PC-3 (cell line): Measurements from ENCODE around the gene FBN2. TPM values are rescaled to one million over a fixed set of nuclear protein-coding genes. Genes with fewer than 3 reads are reported as not detected.
"Not testable (repeated sequence)": the region's sequence is repeated elsewhere in the genome, so short reads cannot be mapped to it uniquely, and the experiment has no call there.

ENCODE experiments used
- ATAC-seq: fragments of 200-7000 bp; cut with Tn5 transposase; 2 replicates; pipeline ENCODE4 v1.9.1; 2020; ENCODE audit warnings: mild to moderate bottlenecking, moderate library complexity
- BruUV-seq: library from RNA; stranded (reverse); fragments of 400-500 nt; replicated peaks from 2 replicates; lab custom pipeline; 2021; lab: Mats Ljungman, UMichigan
- CTCF ChIA-PET: fragments of 300-600 bp; sonication (Branson Sonifier 250); formaldehyde crosslinking; loops from one replicate; lab custom pipeline; 2022; ENCODE audit warnings: antibody characterized with exemption; lab: Charles Lee
- POLR2A ChIA-PET: fragments of 300-600 bp; sonication (Branson Sonifier 250); formaldehyde crosslinking; loops from one replicate; lab custom pipeline; 2022; ENCODE audit warnings: antibody characterized with exemption; ENCODE audit not compliant: unreplicated experiment; lab: Charles Lee
- DNase-seq: peaks from one replicate; pipeline ENCODE4 v3.0.0-alpha.2; 2015
- H2AFZ ChIP-seq: fragments of 300-600 bp; sonication (generic); 2 replicates; pipeline ENCODE4 v1.6.0; 2016; ENCODE audit warnings: antibody characterized with exemption, low read length
- H3F3A ChIP-seq: fragments of 300-600 bp; sonication (generic); one replicate; pipeline ENCODE4 v1.6.0; 2017; ENCODE audit warnings: antibody characterized with exemption, low read length, control low read depth, mild to moderate bottlenecking; ENCODE audit not compliant: unreplicated experiment
- H3K27ac ChIP-seq: fragments of 300-600 bp; sonication (generic); 2 replicates; pipeline ENCODE4 v1.5.1; 2016; ENCODE audit warnings: mild to moderate bottlenecking, low read length
- H3K27me3 ChIP-seq: fragments of 300-600 bp; sonication (generic); 2 replicates; pipeline ENCODE4 v1.6.1; 2016; ENCODE audit warnings: low read length, mixed read lengths
- H3K36me3 ChIP-seq: fragments of 300-600 bp; sonication (generic); 2 replicates; pipeline ENCODE4 v1.6.1; 2016; ENCODE audit warnings: low read depth, mixed run types, low read length, mixed read lengths
- H3K4me1 ChIP-seq: fragments of 300-600 bp; sonication (generic); 2 replicates; pipeline ENCODE4 v1.5.1; 2016; ENCODE audit warnings: low read length; ENCODE audit not compliant: insufficient read depth
- H3K4me2 ChIP-seq: fragments of 300-600 bp; sonication (generic); 2 replicates; pipeline ENCODE4 v1.6.0; 2016; ENCODE audit warnings: low read length
- H3K4me3 ChIP-seq: fragments of 300-600 bp; sonication (generic); 2 replicates; pipeline ENCODE4 v1.5.1; 2016; ENCODE audit warnings: mild to moderate bottlenecking, low read length, mixed read lengths
- H3K79me2 ChIP-seq: fragments of 300-600 bp; sonication (generic); 2 replicates; pipeline ENCODE4 v1.6.1; 2017; ENCODE audit warnings: low read length, mixed read lengths
- H3K9ac ChIP-seq: fragments of 300-600 bp; sonication (generic); 2 replicates; pipeline ENCODE4 v1.6.0; 2016; ENCODE audit warnings: mild to moderate bottlenecking, low read length
- H3K9me2 ChIP-seq: fragments of 300-600 bp; sonication (generic); replicated peaks from 2 replicates; pipeline ENCODE4 v1.6.1; 2016; ENCODE audit warnings: mixed run types, low read length, mixed read lengths
- H3K9me3 ChIP-seq: fragments of 300-600 bp; sonication (generic); 2 replicates; pipeline ENCODE4 v1.6.1; 2016; ENCODE audit warnings: low read length, mixed read lengths
- H4K20me1 ChIP-seq: fragments of 300-600 bp; sonication (generic); 2 replicates; pipeline ENCODE4 v1.6.1; 2016; ENCODE audit warnings: low read length, mixed read lengths
- EZH2 ChIP-seq: fragments of 300-600 bp; sonication (generic); IDR thresholded peaks from one replicate; pipeline ENCODE4 v1.6.1; 2017; ENCODE audit warnings: antibody characterized with exemption, mild to moderate bottlenecking, low read length; ENCODE audit not compliant: unreplicated experiment
- EZH2phosphoT487 ChIP-seq: fragments of 300-600 bp; sonication (generic); IDR thresholded peaks from 2 replicates; pipeline ENCODE4 v1.6.1; 2018; ENCODE audit warnings: mild to moderate bottlenecking, antibody characterized with exemption, low read length, borderline replicate concordance
- intact Hi-C: fragments of 100-400 bp; cut with micrococcal nuclease; formaldehyde crosslinking; loops from 2 replicates; pipeline ENCODE4 v1.9.0; 2023
- total RNA-seq: library from RNA; depleted of rRNA; stranded (reverse); fragments of >200 nt; gene quantifications from 2 replicates; pipeline ENCODE4 v1.2.3, GENCODE V29; 2014
- TF ChIP-seq, protein P1 (sequence below): fragments of 300-600 bp; sonication (generic); conservative IDR thresholded peaks from 2 replicates; pipeline ENCODE4 v1.5.1; 2017; ENCODE audit warnings: antibody characterized with exemption, low read depth, mild to moderate bottlenecking, low read length

FBN2 gene
- total RNA-seq, 1 experiment from 2014 or later = 45.2 TPM

DNA sequence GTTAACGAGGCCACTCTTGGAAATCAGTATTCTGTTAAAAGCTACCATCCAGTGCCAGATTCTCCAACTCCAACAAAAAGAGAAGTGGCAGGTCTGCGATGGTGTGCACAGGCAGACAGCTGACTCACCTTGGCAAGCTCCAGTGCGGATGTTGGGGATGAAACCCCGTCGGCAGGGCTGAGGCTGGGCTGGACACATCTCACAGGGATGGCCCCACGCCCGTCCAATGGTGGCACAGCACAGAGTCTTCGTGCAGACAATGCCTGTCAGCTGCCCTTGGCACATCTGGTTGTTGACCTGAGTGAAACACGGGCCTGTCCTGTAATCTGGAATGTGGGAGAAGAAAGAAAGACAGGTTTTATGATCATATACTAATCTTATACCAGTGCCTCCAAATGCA, 73.4 kb downstream of the FBN2 start:
- Histone ChIP-seq H4K20me1 (no peaks in the 10 kb centered on the region), H3K4me2 (no peak overlapping the region), H3K27me3 (no peaks in the 10 kb centered on the region), H3K4me1 (no peaks in the 10 kb centered on the region), H3K4me3 (no peak overlapping the region), H2AFZ (no peak overlapping the region), H3K9ac (no peak overlapping the region), H3K27ac (no peak overlapping the region), H3K9me2 (no peaks in the 10 kb centered on the region), H3F3A (no peaks in the 10 kb centered on the region), H3K79me2 (no peaks in the 10 kb centered on the region), H3K36me3 (no peaks in the 10 kb centered on the region; the same call in 1 of the 2 replicates), H3K9me3 (no peaks in the 10 kb centered on the region)
- DNase-seq (no peak), ATAC-seq (no peak)
- CTCF ChIA-PET = no interaction called here
- BruUV-seq = no TSS peak
- POLR2A ChIA-PET = no interaction called here
- intact Hi-C loops = no loop called here
- TF ChIP-seq, protein P1, sequence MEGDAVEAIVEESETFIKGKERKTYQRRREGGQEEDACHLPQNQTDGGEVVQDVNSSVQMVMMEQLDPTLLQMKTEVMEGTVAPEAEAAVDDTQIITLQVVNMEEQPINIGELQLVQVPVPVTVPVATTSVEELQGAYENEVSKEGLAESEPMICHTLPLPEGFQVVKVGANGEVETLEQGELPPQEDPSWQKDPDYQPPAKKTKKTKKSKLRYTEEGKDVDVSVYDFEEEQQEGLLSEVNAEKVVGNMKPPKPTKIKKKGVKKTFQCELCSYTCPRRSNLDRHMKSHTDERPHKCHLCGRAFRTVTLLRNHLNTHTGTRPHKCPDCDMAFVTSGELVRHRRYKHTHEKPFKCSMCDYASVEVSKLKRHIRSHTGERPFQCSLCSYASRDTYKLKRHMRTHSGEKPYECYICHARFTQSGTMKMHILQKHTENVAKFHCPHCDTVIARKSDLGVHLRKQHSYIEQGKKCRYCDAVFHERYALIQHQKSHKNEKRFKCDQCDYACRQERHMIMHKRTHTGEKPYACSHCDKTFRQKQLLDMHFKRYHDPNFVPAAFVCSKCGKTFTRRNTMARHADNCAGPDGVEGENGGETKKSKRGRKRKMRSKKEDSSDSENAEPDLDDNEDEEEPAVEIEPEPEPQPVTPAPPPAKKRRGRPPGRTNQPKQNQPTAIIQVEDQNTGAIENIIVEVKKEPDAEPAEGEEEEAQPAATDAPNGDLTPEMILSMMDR = no peak
- no peak for TF ChIP-seq EZH2phosphoT487
- TF ChIP-seq EZH2 = no peak

DNA sequence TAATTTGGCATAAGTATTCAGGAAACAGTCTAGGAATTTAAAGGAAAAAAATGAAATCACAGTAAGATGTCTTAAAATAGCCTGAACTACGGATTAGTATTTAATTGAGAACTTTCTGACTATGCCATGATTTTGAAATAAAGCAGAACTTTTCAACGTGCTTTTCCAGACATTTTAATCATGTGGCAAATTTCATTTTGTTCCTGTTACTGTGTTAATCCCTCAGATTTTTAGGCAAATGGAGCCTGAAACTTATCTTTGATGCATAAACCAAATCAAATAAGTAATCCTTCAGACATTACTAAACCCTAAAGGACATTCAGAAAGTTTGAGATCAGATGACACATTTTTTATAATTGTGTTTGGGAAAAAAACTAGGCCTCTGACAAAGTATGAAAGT, 75.7 kb downstream of the FBN2 start:
- no TSS peak for BruUV-seq
- ATAC-seq (no peak), DNase-seq (no peak)
- no peak overlapping the region for H3K27ac ChIP-seq
- no peaks in the 10 kb centered on the region for H4K20me1 ChIP-seq
- POLR2A ChIA-PET = no interaction called here
- TF ChIP-seq, protein P1 = no peak
- no peak for TF ChIP-seq EZH2
- TF ChIP-seq EZH2phosphoT487 = no peak
- no peaks in the 10 kb centered on the region for H3K9me3 ChIP-seq
- no peaks in the 10 kb centered on the region; the same call in 1 of the 2 replicates for H3K36me3 ChIP-seq
- intact Hi-C loops = no loop called here
- H3K9me2 ChIP-seq = no peaks in the 10 kb centered on the region
- no peak overlapping the region for H3K4me3 ChIP-seq
- no peak overlapping the region for H3K4me2 ChIP-seq
- no peaks in the 10 kb centered on the region for H3K79me2 ChIP-seq
- no peaks in the 10 kb centered on the region for H3F3A ChIP-seq
- H3K9ac ChIP-seq = no peak overlapping the region
- H2AFZ ChIP-seq = no peak overlapping the region
- H3K4me1 ChIP-seq = no peaks in the 10 kb centered on the region
- CTCF ChIA-PET = no interaction called here
- H3K27me3 ChIP-seq = no peaks in the 10 kb centered on the region

DNA sequence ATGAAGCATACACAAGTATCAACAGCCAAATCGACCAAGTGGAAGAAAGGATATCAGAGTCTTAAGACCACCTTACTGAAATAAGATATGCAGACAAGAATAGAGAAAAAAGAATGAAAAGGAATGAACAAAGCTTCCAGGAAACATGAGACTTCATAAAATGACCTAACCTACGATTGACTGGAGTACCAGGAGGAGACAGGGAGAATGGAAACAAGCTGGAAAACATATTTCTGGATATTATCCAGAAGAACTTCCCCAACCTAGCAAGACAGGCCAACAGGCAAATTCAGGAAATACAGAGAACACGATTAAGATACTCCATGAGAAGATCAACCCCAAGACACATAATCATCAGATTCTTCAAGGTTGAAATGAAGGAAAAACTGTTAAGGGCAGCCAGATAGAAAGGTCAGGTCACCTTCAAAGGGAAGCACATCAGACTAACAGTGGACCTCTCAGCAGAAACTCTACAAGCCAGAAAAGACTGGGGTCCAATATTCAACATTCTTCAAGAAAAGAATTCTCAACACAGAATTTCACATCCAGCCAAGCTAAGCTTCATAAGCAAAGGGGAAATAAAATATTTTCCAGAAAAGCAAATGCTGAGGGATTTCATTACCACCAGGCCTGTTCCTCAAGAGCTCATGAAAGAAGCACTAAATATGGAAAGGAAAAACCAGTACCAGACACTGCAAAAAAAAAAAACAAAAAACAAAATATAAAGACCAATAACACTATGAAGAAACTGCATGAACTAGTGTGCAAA, 80.7 kb downstream of the FBN2 start:
- H3K27ac ChIP-seq, H3F3A ChIP-seq, H3K4me1 ChIP-seq, H2AFZ ChIP-seq, ATAC-seq, BruUV-seq, H3K4me3 ChIP-seq, POLR2A ChIA-PET, H3K27me3 ChIP-seq, H4K20me1 ChIP-seq, H3K4me2 ChIP-seq, CTCF ChIA-PET, H3K79me2 ChIP-seq, H3K9me2 ChIP-seq, intact Hi-C loops, H3K9me3 ChIP-seq, DNase-seq, H3K9ac ChIP-seq, H3K36me3 ChIP-seq: not testable (repeated sequence)
